GM21529 (cell line): ENCODE results near the gene SSU72.
A peak's percentile ranks its signal among the peaks of the same experiment; 100 is the strongest.

ENCODE experiments used
- ATAC-seq: cut with Tn5 transposase; IDR thresholded peaks from one replicate; pipeline ENCODE4 v1.9.1; 2021; ENCODE audit not compliant: unreplicated experiment

SSU72 gene

GRCh38 chr1:1574721-1575537, at the start of gene SSU72:
TSS of gene SSU72 (minus strand) at chr1:1574863. CDS start at chr1:1574557, 306 bp downstream.
- peak; percentile 74 for ATAC-seq

GRCh38 chr1:1623631-1624442, 49.2 kb upstream of the SSU72 start:
- ATAC-seq: no peak

GRCh38 chr1:1623181-1623630, 48.5 kb upstream of the SSU72 start:
- ATAC-seq: no peak

GRCh38 chr1:1622788-1623094, 48.1 kb upstream of the SSU72 start:
- ATAC-seq: no peak

GRCh38 chr1:1622010-1622787, 47.5 kb upstream of the SSU72 start:
- no peak for ATAC-seq

GRCh38 chr1:1621173-1622009, 46.7 kb upstream of the SSU72 start:
- no peak for ATAC-seq

- ATAC-seq: no peak
Observed at GRCh38 chr1:1620433-1621139, 45.9 kb upstream of the SSU72 start.

GRCh38 chr1:1619917-1620361, 45.3 kb upstream of the SSU72 start:
- no peak for ATAC-seq

- no peak for ATAC-seq
Observed at GRCh38 chr1:1618396-1619068, 43.9 kb upstream of the SSU72 start.

- ATAC-seq: no peak
Observed at GRCh38 chr1:1617925-1618324, 43.3 kb upstream of the SSU72 start.

GRCh38 chr1:1617516-1617915, 42.9 kb upstream of the SSU72 start:
- no peak for ATAC-seq

- ATAC-seq: no peak
Observed at GRCh38 chr1:1616838-1617237, 42.2 kb upstream of the SSU72 start.

GRCh38 chr1:1616045-1616790, 41.6 kb upstream of the SSU72 start:
- peak; percentile 22 for ATAC-seq

- peak; percentile 82 for ATAC-seq
Observed at GRCh38 chr1:1615256-1616044, 40.8 kb upstream of the SSU72 start, which contains the start of gene MIB2. TSS of gene MIB2 (plus strand) at chr1:1615500. CDS start at chr1:1623453, 7,953 bp downstream.

GRCh38 chr1:1614954-1615255, 40.2 kb upstream of the SSU72 start:
- no peak for ATAC-seq

GRCh38 chr1:1614204-1614953, 39.7 kb upstream of the SSU72 start:
- no peak for ATAC-seq

GRCh38 chr1:1613509-1614082, 38.9 kb upstream of the SSU72 start:
- no peak for ATAC-seq
